Left lobe of liver (tissue), 2 donors: Measurements from ENCODE around the gene ADSL. TPM values are rescaled to one million over a fixed set of nuclear protein-coding genes. Genes with fewer than 3 reads are reported as not detected.

Experiments used
- ATAC-seq: fragments of 200-7000 bp; cut with Tn5 transposase; one replicate; pipeline ENCODE4 v1.9.1; 2020; ENCODE audit warnings: mild to moderate bottlenecking, moderate library complexity
- DNase-seq: peaks from one replicate; pipeline ENCODE4 v3.0.0-alpha.2; 2020; ENCODE audit warnings: low spot score
- total RNA-seq: library from RNA; stranded (reverse); gene quantifications from one replicate; pipeline ENCODE4 v1.2.1, GENCODE V29; 2021
- donor health status: DM: no; HTN: no; CAD: no; lungs with moderate emphysema.
- donor health status: DM: no; HTN: yes; CAD: no.

The ADSL gene
- total RNA-seq, 1 donor from 2014 or later, result 19.0 TPM

- ATAC-seq (no peak), DNase-seq (no peak)
Measured at GRCh38 chr22:40326905-40327735, 19.2 kb upstream of the ADSL start.

- no peak for ATAC-seq
- DNase-seq, result no peak
Measured at GRCh38 chr22:40328546-40329456, 17.5 kb upstream of the ADSL start.

GRCh38 chr22:40329466-40329865 lies 16.8 kb upstream of the ADSL start:
- no peak for DNase-seq
- no peak for ATAC-seq

GRCh38 chr22:40330086-40330485 lies 16.2 kb upstream of the ADSL start:
- ATAC-seq (no peak), DNase-seq (no peak)

- ATAC-seq, result no peak
- no peak for DNase-seq
Measured at GRCh38 chr22:40330615-40331014, 15.7 kb upstream of the ADSL start.

GRCh38 chr22:40331706-40332105 lies 14.6 kb upstream of the ADSL start:
- no peak for ATAC-seq
- no peak for DNase-seq

GRCh38 chr22:40332319-40332781 lies 13.9 kb upstream of the ADSL start:
- ATAC-seq (no peak), DNase-seq (no peak)

- no peak for ATAC-seq
- DNase-seq, result no peak
Measured at GRCh38 chr22:40334060-40334459, 12.2 kb upstream of the ADSL start.

GRCh38 chr22:40334899-40335298 lies 11.4 kb upstream of the ADSL start:
- DNase-seq (no peak), ATAC-seq (no peak)

GRCh38 chr22:40335358-40335757 lies 10.9 kb upstream of the ADSL start:
- DNase-seq (no peak), ATAC-seq (no peak)

GRCh38 chr22:40340044-40340443 lies 6.3 kb upstream of the ADSL start:
- ATAC-seq, result no peak
- no peak for DNase-seq

GRCh38 chr22:40341604-40342003 lies 4.7 kb upstream of the ADSL start:
- DNase-seq (no peak), ATAC-seq (no peak)

GRCh38 chr22:40342521-40342920 lies 3.8 kb upstream of the ADSL start:
- DNase-seq (no peak), ATAC-seq (no peak)

GRCh38 chr22:40345271-40345670 lies 1.0 kb upstream of the ADSL start:
- DNase-seq, result no peak

GRCh38 chr22:40345815-40346184 lies 500 bp upstream of the ADSL start:
- peak; percentile 33 for ATAC-seq

More at GRCh38 chr22:40345271-40345670, 1.0 kb upstream of the ADSL start:
- ATAC-seq, result no peak

GRCh38 chr22:40347300-40347699 lies 1.0 kb downstream of the ADSL start:
- DNase-seq (no peak), ATAC-seq (no peak)

More at GRCh38 chr22:40345815-40346184, 500 bp upstream of the ADSL start:
- no peak for DNase-seq

- DNase-seq (no peak), ATAC-seq (peak; percentile 35)
Measured at GRCh38 chr22:40348025-40348658, 1.8 kb downstream of the ADSL start.

GRCh38 chr22:40352763-40353162 lies 6.5 kb downstream of the ADSL start:
- no peak for ATAC-seq

GRCh38 chr22:40361100-40361499 lies 14.8 kb downstream of the ADSL start:
- DNase-seq (no peak), ATAC-seq (no peak)

More at GRCh38 chr22:40352763-40353162, 6.5 kb downstream of the ADSL start:
- DNase-seq, result no peak

- DNase-seq (no peak), ATAC-seq (no peak)
Measured at GRCh38 chr22:40363059-40363458, 16.8 kb downstream of the ADSL start.

- DNase-seq, result no peak
- ATAC-seq, result no peak
Measured at GRCh38 chr22:40364431-40364830, 18.1 kb downstream of the ADSL start.
